Measurements from ENCODE around the gene TMEM37.

TMEM37 gene

DNA sequence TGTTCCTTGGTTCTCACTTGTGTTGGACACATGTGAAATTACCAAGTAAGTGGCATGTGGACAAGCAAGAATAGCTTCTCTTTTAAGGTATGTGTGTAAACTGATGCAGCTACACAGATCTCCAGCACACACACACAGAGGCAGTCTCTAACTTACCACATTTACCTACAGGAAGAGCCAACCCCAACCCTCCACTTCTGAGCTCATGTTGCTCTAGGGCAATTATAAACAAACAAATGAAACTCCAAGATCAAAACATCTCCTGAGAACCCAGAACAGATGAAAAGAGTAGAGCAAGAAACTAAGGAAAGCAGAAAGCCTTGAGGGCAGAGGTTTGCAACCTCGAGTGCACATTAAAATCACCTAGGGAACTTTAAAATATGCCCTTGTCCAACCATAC, 16.0 kb upstream of the TMEM37 start:
- H3K4me3 ChIP-seq (ENCODE audit: low read depth, low read length), result no peak overlapping the region
- in situ Hi-C loops (cut with HindIII; ENCODE audit: low pct_ligation_motif_present, low sequenced_read_pairs), result no loop called here
- no peaks in the 10 kb centered on the region for H3K27me3 ChIP-seq (replicated peaks)
- H3K27ac ChIP-seq, result no peak overlapping the region
- no peaks in the 10 kb centered on the region for H3K36me3 ChIP-seq (replicated peaks)
- TF ChIP-seq, protein P1, sequence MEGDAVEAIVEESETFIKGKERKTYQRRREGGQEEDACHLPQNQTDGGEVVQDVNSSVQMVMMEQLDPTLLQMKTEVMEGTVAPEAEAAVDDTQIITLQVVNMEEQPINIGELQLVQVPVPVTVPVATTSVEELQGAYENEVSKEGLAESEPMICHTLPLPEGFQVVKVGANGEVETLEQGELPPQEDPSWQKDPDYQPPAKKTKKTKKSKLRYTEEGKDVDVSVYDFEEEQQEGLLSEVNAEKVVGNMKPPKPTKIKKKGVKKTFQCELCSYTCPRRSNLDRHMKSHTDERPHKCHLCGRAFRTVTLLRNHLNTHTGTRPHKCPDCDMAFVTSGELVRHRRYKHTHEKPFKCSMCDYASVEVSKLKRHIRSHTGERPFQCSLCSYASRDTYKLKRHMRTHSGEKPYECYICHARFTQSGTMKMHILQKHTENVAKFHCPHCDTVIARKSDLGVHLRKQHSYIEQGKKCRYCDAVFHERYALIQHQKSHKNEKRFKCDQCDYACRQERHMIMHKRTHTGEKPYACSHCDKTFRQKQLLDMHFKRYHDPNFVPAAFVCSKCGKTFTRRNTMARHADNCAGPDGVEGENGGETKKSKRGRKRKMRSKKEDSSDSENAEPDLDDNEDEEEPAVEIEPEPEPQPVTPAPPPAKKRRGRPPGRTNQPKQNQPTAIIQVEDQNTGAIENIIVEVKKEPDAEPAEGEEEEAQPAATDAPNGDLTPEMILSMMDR (IDR thresholded peaks at IDR 0.05; ENCODE audit: low read depth, low read length, missing control alignments), result no peak
- no peak for DNase-seq

- DNase-seq, result no peak
- in situ Hi-C loops (cut with HindIII; ENCODE audit: low pct_ligation_motif_present, low sequenced_read_pairs), result no loop called here
- H3K4me3 ChIP-seq (ENCODE audit: low read depth, low read length), result no peak overlapping the region
- no peak overlapping the region for H3K27ac ChIP-seq
- H3K36me3 ChIP-seq (replicated peaks), result no peaks in the 10 kb centered on the region
- TF ChIP-seq, protein P1 (IDR thresholded peaks at IDR 0.05; ENCODE audit: low read depth, low read length, missing control alignments), result no peak
- H3K27me3 ChIP-seq (replicated peaks), result no peaks in the 10 kb centered on the region
Observed at GRCh38 chr2:119416299-119416923, 15.2 kb upstream of the TMEM37 start.

GRCh38 chr2:119417908-119418307, 13.7 kb upstream of the TMEM37 start:
- in situ Hi-C loops (cut with HindIII; ENCODE audit: low pct_ligation_motif_present, low sequenced_read_pairs), result no loop called here

GRCh38 chr2:119419065-119419464, 12.6 kb upstream of the TMEM37 start:
- no peak overlapping the region for H3K4me3 ChIP-seq (ENCODE audit: low read depth, low read length)
- in situ Hi-C loops (cut with HindIII; ENCODE audit: low pct_ligation_motif_present, low sequenced_read_pairs), result no loop called here
- H3K27me3 ChIP-seq (replicated peaks), result peaks cover 2% of the 10 kb centered on the region
- no peak overlapping the region for H3K27ac ChIP-seq
- TF ChIP-seq, protein P1 (IDR thresholded peaks at IDR 0.05; ENCODE audit: low read depth, low read length, missing control alignments), result no peak
- DNase-seq, result no peak
- no peaks in the 10 kb centered on the region for H3K36me3 ChIP-seq (replicated peaks)

More at GRCh38 chr2:119417908-119418307, 13.7 kb upstream of the TMEM37 start:
- TF ChIP-seq, protein P1 (IDR thresholded peaks at IDR 0.05; ENCODE audit: low read depth, low read length, missing control alignments), result no peak
- H3K27me3 ChIP-seq (replicated peaks), result no peaks in the 10 kb centered on the region
- H3K4me3 ChIP-seq (ENCODE audit: low read depth, low read length), result no peak overlapping the region
- no peak for DNase-seq
- no peaks in the 10 kb centered on the region for H3K36me3 ChIP-seq (replicated peaks)
- no peak overlapping the region for H3K27ac ChIP-seq

DNA sequence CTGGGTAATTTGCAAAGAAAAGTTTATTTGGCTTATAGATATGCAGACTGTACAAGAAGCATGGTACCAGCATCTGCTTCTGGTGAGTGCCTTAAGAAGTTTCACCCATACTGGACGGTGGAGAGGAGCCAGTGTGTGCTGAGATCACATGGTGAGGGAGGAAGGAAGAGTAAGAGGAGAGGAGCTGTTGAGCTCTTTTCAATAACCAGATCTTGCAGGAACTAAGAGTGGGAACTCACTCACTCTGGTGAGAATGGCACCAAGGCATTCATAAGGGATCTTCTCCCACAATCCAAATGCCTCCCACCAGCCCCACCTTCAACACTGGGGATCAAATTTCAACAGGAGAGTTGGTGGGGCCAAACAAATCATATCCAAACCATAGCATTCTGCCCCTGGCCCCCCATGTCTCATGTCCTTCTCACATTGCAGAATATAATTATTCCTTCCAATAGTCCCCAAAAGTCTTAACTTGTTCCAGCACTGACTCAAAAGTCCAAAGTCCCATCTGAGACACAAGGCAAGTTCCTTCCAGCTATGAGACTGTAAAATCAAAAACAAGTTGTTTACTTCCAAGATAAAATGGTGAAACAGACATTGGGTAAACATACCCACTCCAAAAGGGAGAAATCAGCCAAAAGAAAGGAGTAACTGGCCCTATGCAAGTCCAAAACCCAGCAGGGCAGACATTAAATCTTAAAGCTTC, 11.7 kb upstream of the TMEM37 start:
- in situ Hi-C loops (cut with HindIII; ENCODE audit: low pct_ligation_motif_present, low sequenced_read_pairs), result no loop called here
- TF ChIP-seq, protein P1 (IDR thresholded peaks at IDR 0.05; ENCODE audit: low read depth, low read length, missing control alignments), result no peak

More for the DNA sequence above, 11.7 kb upstream of the TMEM37 start:
- Histone ChIP-seq H3K36me3 (replicated peaks) (no peaks in the 10 kb centered on the region), H3K27ac (no peak overlapping the region), H3K4me3 (ENCODE audit: low read depth, low read length) (no peak overlapping the region), H3K27me3 (replicated peaks) (peaks cover 5% of the 10 kb centered on the region)
- no peak for DNase-seq

All from brain microvascular endothelial cell (primary cell).